ENCODE measurements around the gene ELFN1.
"Not testable (repeated sequence)": the region's sequence is repeated elsewhere in the genome, so short reads cannot be mapped to it uniquely, and the experiment has no call there.

Gene ELFN1

DNA sequence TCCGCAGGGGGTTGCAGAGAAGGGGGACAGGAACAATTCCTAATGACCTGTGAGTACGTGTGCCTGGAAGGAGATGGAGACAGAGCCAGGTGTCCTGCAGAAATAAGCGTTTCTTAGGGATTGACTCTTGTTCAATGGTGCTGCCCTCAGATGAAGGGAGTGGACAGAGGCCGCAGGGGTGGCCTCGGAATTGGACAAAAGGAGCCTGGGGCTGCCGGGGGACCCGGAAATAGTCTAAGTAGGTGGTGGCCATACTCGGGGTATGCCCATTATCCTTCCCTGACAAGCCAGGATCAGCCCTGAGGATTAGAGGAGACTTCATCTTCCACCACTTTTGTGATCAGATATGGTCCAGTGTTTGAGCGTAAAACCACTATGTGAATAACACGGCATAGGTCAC is 39.2 kb downstream of the ELFN1 start:
- no peak for DNase-seq (ENCODE audit: low read depth in 2 of 2)

DNA sequence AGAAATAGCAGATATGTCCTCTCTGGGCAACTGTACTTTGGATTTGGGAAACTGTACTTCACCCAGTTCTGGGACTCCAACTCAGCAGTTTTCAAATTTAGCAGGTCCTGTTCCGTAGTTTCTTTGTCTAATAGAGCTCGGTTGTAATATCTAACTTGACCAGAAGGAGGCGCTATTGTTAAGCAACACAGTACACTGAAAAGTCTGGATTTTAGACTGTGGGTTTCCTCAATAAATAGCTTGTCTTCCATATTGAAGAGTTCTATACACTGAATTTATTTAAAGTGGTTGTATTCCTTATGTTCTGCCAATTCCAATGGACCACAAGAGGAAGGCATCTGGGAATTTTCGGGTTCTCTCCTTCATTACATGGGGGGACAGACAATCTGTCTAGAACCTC is 39.8 kb downstream of the ELFN1 start:
- no peak for DNase-seq (ENCODE audit: low read depth in 2 of 2)

DNA sequence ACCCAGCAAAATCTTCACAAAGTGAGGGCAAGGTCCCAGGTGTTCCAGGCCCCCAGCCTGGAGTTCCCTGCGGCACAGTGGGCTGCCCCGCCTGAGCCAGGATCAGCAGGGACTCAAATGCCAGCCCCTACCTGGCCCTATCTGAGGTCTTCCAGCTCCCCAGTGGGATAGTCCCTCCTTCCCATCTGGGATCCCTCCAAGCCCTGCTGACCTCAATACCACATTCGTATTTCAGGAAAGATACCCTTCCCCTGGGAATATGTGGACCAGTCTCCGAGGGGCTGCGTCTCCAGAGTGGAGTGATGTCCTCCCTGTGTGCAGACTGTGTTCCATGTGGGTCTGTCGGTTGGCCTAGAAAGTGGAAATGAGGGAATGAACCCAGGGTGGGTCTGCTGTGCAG is 40.9 kb downstream of the ELFN1 start:
- DNase-seq (ENCODE audit: low read depth in 2 of 2) = no peak

DNA sequence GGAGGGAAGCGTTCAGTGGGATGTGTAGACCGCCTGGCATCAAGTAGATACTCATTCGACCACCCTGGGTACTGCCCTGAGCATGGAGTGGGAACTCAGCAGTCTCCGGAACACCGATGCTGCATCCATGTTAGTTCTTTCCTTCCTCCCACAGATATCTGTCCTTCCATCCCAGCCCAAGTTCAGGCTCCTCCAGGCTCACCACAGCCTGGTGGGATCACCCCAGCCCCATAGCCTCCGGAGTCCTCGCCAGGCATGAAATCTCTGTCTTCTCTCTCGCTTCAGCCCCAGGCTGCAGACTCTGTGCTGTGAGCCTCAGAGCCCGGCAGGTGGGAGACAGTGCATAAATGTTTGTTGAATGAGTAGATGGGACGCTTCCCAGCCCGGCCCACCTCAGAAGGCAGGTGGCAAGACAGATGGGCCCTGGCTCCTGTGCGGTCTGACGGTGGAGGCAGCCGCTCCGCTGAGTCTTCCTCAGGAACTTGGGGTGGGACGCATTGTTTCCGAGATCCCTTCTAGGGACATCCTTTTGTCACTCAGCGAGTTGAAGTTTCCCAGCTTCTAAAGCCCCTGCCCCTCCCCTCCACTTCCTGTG is 42.9 kb downstream of the ELFN1 start:
- DNase-seq (ENCODE audit: low read depth in 2 of 2) = no peak

DNA sequence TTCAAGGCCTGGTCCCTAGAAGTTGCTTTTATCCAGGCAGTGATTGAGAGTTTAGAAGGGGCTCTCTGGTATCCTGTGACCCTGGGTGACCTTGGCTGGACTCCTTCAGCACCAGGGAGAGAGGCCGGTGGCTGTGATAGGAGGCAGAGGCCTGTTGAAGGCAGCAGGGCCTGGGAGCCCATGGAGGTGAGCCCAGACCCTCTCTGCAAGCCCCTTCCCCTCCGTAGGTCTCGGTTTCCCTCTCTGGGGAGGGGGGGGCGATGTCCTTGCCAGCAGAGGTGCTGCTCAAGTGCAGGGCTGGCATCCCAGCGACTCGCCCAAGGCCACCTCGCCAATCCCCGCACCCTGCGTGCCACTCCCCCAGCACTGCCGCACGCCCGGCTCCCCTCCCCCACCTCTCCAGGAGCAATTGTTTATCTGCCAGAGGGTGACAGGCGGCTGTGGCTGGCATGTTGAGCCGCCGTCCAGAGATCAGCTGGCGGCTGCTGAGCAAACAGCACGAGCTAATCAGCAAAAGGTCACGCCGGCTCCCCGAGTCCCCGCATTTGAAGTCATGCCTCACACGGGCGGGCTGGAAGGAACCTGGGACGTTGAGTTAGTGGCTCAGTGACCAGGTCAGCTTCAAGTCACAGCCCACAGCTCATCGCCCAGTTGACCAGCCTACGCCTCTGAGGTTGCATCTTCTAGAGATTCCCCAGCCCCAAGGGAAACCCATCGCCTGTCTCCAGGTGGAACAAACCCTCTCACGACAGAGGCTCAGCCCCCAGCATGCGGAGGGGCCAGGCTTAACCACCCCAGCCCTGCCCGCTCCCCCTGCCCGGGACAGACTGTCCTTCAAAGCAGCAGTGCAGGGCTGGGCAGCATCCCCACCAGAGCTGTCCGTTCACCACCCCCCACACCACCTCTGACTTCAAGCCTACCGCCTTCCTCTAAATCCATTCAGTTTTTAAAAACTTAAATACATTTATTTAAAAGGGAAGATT is 43.7 kb downstream of the ELFN1 start:
- DNase-seq (ENCODE audit: low read depth in 2 of 2) = no peak

DNA sequence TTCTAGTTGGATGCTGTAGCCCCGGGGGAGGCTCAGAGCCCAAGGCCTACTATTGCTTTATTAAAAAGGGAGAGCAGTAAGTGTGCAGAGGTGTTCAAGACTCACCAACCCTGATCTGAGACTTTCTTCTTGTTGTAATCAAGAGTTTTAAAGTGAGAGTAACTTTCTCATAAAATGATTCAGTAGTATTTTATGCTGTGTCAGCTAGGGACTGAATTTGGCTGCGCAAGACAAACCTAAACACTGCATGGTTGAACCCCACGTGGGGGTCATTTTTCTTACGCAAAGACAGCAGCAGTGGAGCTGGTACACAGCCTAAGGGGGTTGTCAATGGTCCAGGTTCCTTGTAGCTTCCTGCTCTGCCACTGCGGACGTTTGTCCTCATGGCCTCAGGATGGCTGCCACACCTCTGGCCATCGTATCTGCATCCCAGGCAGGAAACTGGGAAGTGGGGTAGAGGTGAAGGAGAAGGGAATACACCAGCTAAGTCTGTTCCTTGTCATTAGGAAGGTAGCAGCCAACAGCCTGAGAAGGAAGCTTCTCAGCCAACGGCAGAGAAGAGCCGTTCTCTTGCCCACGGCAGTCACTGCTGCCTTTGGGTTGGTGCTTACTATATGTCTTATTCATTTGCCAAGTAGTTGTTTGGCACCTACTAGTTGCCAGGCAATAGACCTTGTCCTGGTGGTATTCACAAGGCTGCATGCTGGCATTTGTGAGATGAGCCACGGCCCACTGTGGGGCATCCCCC is 44.7 kb downstream of the ELFN1 start:
- DNase-seq (ENCODE audit: low read depth in 2 of 2) = no peak

DNA sequence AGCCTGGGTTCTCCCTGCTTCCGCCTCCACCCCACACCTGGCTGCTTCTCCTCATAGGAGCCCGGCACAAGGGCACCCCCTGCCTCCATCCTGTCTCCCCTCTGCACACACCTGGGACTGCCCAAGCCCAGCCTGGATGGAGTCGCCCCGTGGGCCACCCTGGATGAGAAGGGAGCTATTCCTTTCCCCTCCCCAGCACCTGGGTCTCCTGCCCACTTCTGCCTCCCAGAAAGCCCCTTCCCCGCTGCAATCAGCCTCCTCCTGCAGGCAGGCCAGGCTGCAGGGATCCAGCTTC is 45.2 kb downstream of the ELFN1 start:
- no peak for DNase-seq (ENCODE audit: low read depth in 2 of 2)

DNA sequence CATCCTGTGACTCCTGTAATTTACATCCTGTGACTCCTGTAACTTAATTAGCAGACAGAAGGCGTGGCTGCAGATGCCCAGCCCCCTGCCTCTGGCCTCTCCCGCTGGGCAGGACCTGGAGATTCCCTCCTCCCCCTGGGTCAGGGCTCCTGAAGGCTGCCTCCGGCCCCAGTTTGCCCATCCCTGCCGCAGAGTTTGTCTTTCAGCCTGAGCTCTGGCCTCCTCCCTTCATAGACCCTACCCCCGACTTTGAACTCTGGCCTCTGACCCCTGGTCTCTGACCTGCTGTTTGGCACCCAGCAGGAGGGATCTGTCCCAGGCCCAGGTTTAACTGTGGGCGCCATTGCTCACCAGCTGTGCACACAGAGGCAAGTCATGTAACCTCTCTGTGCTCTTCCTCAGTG is 45.6 kb downstream of the ELFN1 start:
- DNase-seq (ENCODE audit: low read depth in 2 of 2) = no peak

DNA sequence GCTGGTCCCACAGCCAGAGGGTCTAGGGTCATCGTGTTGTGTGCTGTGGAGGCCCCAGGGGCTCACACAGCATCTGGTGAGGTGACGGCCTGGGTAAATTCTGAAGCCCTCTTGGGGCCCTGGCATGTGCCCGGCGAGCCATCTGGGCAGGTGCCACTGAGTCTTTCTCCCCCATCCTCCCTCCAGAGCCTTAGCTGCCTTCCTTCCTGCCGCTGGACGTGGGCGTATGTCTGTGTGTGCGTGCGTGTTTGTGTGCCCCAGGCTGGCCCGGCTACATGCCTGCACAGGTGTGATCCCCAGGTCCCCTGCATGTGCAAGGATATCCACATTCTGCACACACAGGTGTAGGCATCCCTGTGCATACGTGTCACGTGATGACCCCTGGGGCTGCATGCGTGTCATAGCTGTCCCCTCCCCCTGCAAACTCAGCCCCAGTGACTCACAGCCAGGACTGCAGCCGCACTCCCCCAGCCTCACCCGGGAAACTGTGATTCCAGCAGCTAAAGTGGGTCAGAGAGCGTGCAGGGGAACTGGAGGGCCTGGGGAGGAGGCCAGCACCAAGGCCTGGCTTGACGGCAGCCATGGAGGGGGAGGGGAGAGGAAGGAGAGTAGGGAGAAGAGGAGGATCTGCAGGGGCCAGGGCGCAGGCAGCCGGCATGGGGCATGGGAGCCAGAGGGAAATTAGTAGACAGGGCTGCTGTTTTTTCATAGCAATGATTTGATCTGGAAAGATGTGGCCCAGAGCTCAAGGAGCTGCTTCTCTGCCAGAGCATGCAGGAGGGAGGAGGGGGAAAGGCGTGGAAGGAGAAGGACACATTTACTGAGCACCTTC is 46.4 kb downstream of the ELFN1 start:
- no peak for DNase-seq (ENCODE audit: low read depth in 2 of 2)

DNA sequence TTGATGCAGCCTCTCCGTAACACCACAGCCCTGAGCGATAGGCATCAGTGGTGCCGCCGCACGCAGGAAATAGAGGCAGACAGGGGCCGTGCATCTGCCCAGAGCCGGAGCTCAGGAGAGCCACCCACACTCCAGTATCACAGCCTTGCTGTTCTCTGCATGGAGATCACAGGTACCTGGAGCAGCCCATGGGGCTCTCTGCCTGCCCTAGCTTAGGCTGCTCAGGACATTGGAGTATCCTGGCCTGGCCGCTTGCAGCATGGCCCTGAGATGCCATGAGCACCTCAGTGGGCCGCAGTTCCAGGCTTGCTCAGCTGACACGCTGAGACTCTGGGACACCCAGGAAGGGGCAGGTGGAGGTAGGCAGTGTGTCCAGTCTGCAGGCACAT is 47.0 kb downstream of the ELFN1 start:
- DNase-seq (ENCODE audit: low read depth in 2 of 2) = no peak

DNA sequence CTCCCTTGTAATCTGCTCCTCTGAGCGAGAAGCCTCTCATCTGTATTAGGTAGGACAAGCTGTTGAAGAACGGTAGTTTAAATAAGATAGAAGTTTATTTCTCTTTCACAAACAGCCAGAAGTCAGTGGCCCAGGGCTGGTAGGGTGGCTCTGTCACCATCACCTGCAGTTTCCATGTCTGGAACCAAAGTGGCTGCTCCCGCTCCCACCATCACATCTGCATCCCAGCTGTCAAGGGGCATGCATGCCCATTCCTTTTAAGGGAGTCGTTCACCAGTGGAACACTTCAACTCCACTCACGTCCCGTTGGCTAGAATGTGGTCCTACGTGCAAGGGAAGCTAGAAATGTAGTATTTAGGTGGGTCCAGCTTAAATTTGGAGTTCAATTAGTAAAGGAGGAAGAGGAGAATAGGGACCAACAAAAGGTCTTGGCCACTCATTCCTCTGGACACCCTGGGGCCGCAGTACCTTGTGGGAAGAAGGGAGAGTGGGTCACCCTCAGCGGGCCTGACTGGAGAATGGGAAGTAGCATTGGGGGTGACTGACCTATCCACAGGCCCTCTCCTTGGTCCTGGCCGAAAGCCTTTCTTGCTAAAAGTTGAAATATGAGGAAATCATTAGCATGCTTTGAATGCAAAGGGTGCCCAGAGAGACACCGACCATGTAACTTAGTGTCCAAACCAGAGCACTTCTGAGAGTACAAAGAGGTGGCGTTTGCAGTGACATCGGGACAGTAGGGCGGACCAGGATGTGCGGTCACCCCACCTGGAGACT is 48.0 kb downstream of the ELFN1 start:
- no peak for DNase-seq (ENCODE audit: low read depth in 2 of 2)

DNA sequence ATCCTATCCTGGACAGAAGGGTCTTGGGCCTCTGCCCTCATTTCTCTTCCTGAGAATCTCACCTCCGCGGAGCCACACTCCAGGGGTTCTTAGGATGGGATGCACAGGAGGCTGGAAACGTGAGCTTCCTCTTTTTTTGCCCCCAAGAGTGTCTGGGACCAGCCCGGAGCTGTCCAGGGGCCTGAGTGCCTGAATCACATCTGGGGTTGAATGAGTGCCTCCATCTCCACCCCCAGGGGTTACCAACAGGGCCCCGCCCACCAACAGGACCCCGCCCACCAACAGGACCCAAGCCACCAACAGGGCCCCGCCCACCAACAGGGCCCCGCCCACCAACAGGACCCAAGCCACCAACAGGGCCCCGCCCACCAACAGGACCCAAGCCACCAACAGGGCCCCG is 48.8 kb downstream of the ELFN1 start:
- not testable (repeated sequence) for DNase-seq (ENCODE audit: low read depth in 2 of 2)

DNA sequence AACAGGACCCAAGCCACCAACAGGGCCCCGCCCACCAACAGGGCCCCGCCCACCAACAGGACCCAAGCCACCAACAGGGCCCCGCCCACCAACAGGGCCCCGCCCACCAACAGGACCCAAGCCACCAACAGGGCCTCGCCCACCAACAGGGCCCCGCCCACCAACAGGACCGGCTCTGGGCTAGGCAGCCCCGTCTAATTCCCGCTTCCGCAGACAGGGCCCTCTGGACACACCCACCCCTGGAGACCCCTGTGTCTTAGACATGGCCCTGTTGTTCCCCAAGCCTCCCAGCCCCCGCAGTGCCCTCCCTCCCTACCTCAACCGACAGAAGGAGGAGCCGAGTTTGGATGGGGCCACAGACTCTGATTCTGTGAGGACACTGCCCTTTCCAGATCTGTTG is 49.2 kb downstream of the ELFN1 start:
- not testable (repeated sequence) for DNase-seq (ENCODE audit: low read depth in 2 of 2)

DNA sequence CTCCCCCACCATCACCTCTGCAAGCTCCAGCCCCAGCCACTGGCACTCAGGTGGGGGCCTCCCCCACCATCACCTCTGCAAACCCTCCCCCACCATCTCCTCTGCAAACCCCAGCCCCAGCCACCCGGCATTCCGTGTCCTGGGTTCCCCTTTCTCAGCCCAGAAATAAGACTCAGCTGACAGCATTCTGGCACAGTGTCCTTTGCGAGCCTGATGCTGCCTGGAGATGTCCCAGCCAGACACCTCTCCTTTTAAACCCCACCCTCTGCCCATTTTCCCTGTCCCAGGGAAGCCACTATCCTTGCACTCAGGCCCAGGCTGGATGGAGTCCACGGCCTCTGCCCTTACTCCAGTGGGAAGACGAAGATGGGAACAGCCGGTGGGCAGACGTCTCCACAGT is 49.8 kb downstream of the ELFN1 start:
- no peak for DNase-seq (ENCODE audit: low read depth in 2 of 2)

DNA sequence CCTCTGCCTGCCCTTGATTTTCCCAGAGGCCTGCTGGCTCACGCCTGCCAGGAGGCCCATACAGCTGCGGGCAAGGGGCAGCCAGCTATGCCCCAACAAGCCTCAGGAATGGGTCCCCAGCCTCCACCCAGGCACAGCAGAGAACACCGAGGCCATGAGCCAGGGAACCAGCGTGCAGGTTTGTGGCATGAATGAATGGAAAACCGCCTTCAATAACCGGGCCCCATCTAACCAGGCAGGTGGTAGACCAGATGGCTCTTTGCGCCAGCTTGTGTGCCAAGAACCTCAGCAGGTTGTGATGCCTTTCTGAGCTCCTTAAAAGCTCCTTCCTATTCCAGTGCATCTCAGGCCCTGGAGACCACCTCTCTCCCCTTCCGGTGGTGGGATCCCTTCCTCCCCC is 50.2 kb downstream of the ELFN1 start:
- DNase-seq (ENCODE audit: low read depth in 2 of 2) = no peak

DNA sequence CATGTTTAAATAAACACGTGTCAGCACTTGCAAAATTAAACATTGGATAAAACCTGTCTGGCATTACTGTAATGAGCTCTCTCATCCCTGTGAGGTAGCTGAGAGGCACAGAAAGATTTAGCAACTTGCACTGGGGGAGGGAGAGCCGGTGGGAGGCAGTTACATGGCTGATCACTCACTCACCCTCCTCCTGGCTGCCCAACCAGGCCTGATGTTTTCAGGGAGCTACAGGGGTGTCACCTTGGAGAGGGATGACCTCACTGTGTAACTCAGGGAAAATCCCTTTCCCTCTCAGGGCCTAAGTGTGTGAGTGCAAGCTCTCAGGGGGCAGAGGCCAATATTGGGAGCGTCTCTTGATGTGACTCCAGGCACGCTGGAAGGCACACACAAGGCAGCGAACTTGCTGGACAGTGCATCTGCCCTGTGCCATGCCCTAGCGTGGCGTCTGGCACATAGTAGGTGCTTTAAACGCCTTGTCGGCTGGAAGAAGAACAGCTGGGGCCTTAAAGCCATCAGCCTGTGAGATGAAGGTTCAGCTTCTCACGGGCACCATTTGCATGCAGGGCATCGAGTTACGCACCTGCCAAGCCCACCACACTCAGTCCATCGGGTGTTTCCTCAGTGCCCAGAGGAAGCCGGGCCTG is 51.1 kb downstream of the ELFN1 start:
- DNase-seq (ENCODE audit: low read depth in 2 of 2) = no peak

DNA sequence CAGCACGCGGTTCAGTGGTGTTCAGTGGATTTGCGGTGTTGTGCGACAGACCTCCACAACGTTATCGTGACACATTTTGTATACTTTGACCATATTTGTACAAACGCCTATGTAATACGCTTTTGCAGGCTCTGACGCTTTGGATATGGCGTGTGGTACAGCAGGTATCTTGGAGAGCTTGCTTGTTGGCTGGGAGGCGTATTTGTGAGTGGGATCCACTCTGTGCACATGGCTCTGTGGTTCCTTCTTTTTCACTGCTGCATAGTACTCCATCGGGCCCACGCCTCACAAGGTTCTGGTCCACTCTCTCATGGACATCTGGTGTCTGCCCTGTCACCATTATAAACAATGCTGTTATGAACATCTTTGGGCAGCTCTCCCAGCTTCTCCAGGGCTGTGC is 53.2 kb downstream of the ELFN1 start:
- no peak for DNase-seq (ENCODE audit: low read depth in 2 of 2)

DNA sequence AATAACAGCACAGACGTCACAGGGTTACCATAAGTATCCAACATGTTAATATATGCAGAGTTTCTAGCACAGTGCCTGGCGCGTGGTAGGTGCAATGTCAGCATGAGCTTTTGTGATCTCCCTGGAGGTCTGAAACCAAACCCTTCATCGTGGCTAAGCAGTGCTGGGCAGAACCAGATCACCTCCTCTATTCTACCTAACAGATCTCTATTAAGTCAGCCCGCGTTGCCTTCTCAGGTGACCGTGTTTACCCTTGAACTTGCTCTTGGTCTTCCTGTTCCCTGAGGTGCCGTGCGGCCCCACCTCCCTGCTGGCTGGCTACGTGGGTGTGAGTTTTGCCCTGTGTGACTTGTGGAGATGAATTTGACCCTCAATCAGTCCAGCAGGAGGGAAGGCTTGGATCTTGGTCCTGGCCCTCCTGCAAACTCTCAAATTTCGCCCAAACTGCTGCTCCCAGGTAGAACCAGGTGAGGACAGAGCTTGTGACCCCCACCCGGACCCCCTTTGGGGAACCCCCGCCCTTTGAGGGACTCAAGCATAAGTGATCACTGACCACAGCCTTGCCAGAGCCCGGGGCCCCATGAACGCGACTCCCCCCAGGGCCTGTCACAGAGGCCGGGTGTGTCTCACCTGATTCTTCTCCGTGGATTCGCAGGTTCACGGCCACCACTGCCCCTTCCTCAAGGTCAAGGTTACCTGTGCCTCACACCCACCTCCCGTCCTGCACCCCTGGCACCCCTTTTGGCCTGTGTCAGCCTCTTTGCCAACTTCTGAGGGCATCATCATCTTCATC is 54.2 kb downstream of the ELFN1 start:
- DNase-seq (ENCODE audit: low read depth in 2 of 2) = no peak

DNA sequence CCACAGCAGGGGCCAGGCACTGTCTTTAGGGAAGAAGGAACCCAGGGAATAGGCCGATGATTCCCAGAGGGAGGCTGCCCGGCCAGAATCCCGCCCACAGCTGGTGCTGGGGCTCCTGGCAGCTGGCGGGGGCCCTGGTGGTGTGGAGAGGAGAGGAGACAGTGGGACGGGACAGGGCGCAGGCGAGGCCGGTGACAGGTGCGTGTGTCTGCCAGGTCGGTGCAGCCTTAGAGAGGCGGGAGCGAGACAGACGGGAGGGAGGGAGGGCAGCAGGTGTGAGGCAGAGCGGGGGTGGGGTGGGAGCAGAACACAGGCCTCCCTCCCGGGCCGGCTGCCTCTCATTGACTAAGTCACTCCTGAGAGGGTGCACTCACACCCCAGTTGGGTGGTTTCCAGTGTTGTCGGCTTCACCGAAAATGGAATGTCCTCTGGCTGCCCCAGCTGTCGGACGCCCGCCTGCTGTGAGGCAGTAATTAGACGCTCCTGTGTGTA is 55.2 kb downstream of the ELFN1 start:
- no peak for DNase-seq (ENCODE audit: low read depth in 2 of 2)
